ENCODE measurements around the gene SYNC. TPM values are rescaled to one million over a fixed set of nuclear protein-coding genes. Genes with fewer than 3 reads are reported as not detected.
"Not testable (repeated sequence)": the region's sequence is repeated elsewhere in the genome, so short reads cannot be mapped to it uniquely, and the experiment has no call there.

Gene SYNC
- total RNA-seq, 2 experiments from 2014 or later: not detected

GRCh38 chr1:32650248-32650751 lies 52.3 kb downstream of the SYNC start, which contains the start of gene ZBTB8OS:
ZBTB8OS (minus strand) TSS chr1:32650550; CDS start chr1:32650529, 21 bp downstream.
- DNase-seq: peak; percentile 85
- Mint-ChIP-seq H3K36me3 (peaks cover 49% of the 10 kb centered on the region), H3K4me3 (peak within 1 kb of the TSS; percentile 98), H3K27me3 (no peaks in the 10 kb centered on the region), H3K4me1 (peaks cover 34% of the 10 kb centered on the region), H3K27ac (peak within 1 kb of the TSS; percentile 98), H3K9me3 (no peaks in the 10 kb centered on the region)

GRCh38 chr1:32647308-32648134 lies 55.0 kb downstream of the SYNC start:
- no peaks in the 10 kb centered on the region for H3K27me3 Mint-ChIP-seq
- peaks cover 21% of the 10 kb centered on the region for H3K4me1 Mint-ChIP-seq
- H3K27ac Mint-ChIP-seq: peak overlapping the region; percentile 67
- H3K4me3 Mint-ChIP-seq: peak overlapping the region; percentile 63
- no peak for DNase-seq
- peaks cover 33% of the 10 kb centered on the region for H3K36me3 Mint-ChIP-seq
- H3K9me3 Mint-ChIP-seq: no peaks in the 10 kb centered on the region

- no peak overlapping the region for H3K27ac Mint-ChIP-seq
- H3K9me3 Mint-ChIP-seq: no peaks in the 10 kb centered on the region
- H3K4me3 Mint-ChIP-seq: no peak overlapping the region
- no peaks in the 10 kb centered on the region for H3K27me3 Mint-ChIP-seq
- no peak for DNase-seq
- H3K36me3 Mint-ChIP-seq: peaks cover 18% of the 10 kb centered on the region
- peaks cover 16% of the 10 kb centered on the region for H3K4me1 Mint-ChIP-seq
Observed at GRCh38 chr1:32644426-32644825, 58.1 kb downstream of the SYNC start.

- not testable (repeated sequence) for H3K27me3 Mint-ChIP-seq, H3K4me1 Mint-ChIP-seq, H3K27ac Mint-ChIP-seq, H3K9me3 Mint-ChIP-seq, DNase-seq, H3K4me3 Mint-ChIP-seq
- peaks cover 10% of the 10 kb centered on the region for H3K36me3 Mint-ChIP-seq
Observed at GRCh38 chr1:32642292-32642827, 60.2 kb downstream of the SYNC start.

- H3K9me3 Mint-ChIP-seq: no peaks in the 10 kb centered on the region
- H3K27ac Mint-ChIP-seq: no peak overlapping the region
- no peaks in the 10 kb centered on the region for H3K27me3 Mint-ChIP-seq
- DNase-seq: no peak
- H3K4me3 Mint-ChIP-seq: no peak overlapping the region
- peaks cover 2% of the 10 kb centered on the region for H3K4me1 Mint-ChIP-seq
- peaks cover 16% of the 10 kb centered on the region for H3K36me3 Mint-ChIP-seq
Observed at GRCh38 chr1:32639489-32640075, 63.0 kb downstream of the SYNC start.

GRCh38 chr1:32636914-32637645 lies 65.5 kb downstream of the SYNC start:
- Mint-ChIP-seq H3K4me1 (no peaks in the 10 kb centered on the region), H3K4me3 (no peak overlapping the region), H3K36me3 (peaks cover 24% of the 10 kb centered on the region), H3K9me3 (no peaks in the 10 kb centered on the region), H3K27me3 (no peaks in the 10 kb centered on the region), H3K27ac (no peak overlapping the region)
- no peak for DNase-seq

- Mint-ChIP-seq H3K4me3 (no peak overlapping the region), H3K9me3 (no peaks in the 10 kb centered on the region), H3K36me3 (peaks cover 24% of the 10 kb centered on the region), H3K27ac (no peak overlapping the region), H3K4me1 (no peaks in the 10 kb centered on the region), H3K27me3 (no peaks in the 10 kb centered on the region)
- DNase-seq: no peak
Observed at GRCh38 chr1:32635508-32636277, 66.9 kb downstream of the SYNC start.

- H3K4me1 Mint-ChIP-seq: no peaks in the 10 kb centered on the region
- H3K27me3 Mint-ChIP-seq: no peaks in the 10 kb centered on the region
- H3K27ac Mint-ChIP-seq: no peak overlapping the region
- H3K9me3 Mint-ChIP-seq: no peaks in the 10 kb centered on the region
- H3K4me3 Mint-ChIP-seq: no peak overlapping the region
- peaks cover 24% of the 10 kb centered on the region for H3K36me3 Mint-ChIP-seq
- no peak for DNase-seq
Observed at GRCh38 chr1:32632829-32633228, 69.7 kb downstream of the SYNC start.

GRCh38 chr1:32630173-32630572 lies 72.4 kb downstream of the SYNC start:
- H3K9me3 Mint-ChIP-seq, H3K27ac Mint-ChIP-seq, H3K27me3 Mint-ChIP-seq, H3K4me3 Mint-ChIP-seq, H3K4me1 Mint-ChIP-seq, DNase-seq: not testable (repeated sequence)
- peaks cover 31% of the 10 kb centered on the region for H3K36me3 Mint-ChIP-seq

Other genes with a start within 250 kb of the SYNC start
- gene ZBTB8B, start 237.7 kb downstream of the SYNC start, total RNA-seq: not detected
- gene ZBTB8A, start 163.3 kb downstream of the SYNC start, total RNA-seq: under 1 TPM; 0.21 to 0.24 TPM
- gene ZBTB8OS, start 52.2 kb downstream of the SYNC start, total RNA-seq: 10 to 100 TPM; 64.5 to 69.9 TPM
- gene RBBP4, start 51.6 kb downstream of the SYNC start, total RNA-seq: 100 to 1,000 TPM; 313 to 317 TPM
- 100 to 1,000 TPM; 250 to 267 TPM for gene YARS1, start 114.6 kb upstream of the SYNC start, total RNA-seq
- 10 to 100 TPM; 24.6 to 28.5 TPM for gene S100PBP, start 114.9 kb upstream of the SYNC start, total RNA-seq
- not detected for gene FNDC5, start 168.1 kb upstream of the SYNC start, total RNA-seq
- gene HPCA, start 183.7 kb upstream of the SYNC start, total RNA-seq: under 1 TPM in 1 of 2 experiments, not detected in 1; 0.29 TPM
- gene TMEM54, start 198.6 kb upstream of the SYNC start, total RNA-seq: 1 to 10 TPM; 1.2 to 1.4 TPM

Data from activated naive CD8-positive, alpha-beta T cell treated with anti-CD3 and anti-CD28 coated beads for 36 hours (primary cell).